ENCODE results near the gene NMT1. TPM values are rescaled to one million over a fixed set of nuclear protein-coding genes. Genes with fewer than 3 reads are reported as not detected.

NMT1 gene
- total and polyA plus RNA-seq, 2 experiments from 2014 or later = 95.6 to 298 TPM

DNA sequence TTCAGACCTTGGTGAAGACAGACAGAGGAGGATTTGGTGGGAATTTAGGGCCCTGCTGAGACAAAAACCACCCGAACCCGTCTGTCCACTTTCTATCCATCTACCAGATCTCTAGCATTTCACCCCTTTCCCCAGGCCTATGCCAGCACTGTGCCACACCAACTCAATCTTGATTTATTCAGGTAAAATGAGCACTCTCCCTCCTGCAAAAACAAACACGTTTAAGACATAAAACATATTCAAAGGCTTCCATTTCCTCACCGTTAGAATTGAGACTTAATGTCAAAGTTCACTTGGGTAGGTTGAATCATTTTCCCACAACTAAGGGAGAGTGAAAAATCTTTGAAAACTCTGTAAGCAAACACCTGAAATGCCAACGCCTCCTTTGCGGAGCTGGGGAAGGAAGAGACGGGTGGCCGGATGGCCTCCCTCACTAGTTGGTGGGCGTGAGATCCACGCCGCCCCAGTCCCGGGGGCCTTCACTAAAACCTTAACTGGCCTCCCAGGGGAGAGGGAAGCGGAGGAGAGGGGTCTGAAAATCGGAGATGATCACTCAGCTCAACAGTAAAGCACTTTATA lies 10.5 kb upstream of the NMT1 start (continued):
- TF ChIP-seq, protein P1, sequence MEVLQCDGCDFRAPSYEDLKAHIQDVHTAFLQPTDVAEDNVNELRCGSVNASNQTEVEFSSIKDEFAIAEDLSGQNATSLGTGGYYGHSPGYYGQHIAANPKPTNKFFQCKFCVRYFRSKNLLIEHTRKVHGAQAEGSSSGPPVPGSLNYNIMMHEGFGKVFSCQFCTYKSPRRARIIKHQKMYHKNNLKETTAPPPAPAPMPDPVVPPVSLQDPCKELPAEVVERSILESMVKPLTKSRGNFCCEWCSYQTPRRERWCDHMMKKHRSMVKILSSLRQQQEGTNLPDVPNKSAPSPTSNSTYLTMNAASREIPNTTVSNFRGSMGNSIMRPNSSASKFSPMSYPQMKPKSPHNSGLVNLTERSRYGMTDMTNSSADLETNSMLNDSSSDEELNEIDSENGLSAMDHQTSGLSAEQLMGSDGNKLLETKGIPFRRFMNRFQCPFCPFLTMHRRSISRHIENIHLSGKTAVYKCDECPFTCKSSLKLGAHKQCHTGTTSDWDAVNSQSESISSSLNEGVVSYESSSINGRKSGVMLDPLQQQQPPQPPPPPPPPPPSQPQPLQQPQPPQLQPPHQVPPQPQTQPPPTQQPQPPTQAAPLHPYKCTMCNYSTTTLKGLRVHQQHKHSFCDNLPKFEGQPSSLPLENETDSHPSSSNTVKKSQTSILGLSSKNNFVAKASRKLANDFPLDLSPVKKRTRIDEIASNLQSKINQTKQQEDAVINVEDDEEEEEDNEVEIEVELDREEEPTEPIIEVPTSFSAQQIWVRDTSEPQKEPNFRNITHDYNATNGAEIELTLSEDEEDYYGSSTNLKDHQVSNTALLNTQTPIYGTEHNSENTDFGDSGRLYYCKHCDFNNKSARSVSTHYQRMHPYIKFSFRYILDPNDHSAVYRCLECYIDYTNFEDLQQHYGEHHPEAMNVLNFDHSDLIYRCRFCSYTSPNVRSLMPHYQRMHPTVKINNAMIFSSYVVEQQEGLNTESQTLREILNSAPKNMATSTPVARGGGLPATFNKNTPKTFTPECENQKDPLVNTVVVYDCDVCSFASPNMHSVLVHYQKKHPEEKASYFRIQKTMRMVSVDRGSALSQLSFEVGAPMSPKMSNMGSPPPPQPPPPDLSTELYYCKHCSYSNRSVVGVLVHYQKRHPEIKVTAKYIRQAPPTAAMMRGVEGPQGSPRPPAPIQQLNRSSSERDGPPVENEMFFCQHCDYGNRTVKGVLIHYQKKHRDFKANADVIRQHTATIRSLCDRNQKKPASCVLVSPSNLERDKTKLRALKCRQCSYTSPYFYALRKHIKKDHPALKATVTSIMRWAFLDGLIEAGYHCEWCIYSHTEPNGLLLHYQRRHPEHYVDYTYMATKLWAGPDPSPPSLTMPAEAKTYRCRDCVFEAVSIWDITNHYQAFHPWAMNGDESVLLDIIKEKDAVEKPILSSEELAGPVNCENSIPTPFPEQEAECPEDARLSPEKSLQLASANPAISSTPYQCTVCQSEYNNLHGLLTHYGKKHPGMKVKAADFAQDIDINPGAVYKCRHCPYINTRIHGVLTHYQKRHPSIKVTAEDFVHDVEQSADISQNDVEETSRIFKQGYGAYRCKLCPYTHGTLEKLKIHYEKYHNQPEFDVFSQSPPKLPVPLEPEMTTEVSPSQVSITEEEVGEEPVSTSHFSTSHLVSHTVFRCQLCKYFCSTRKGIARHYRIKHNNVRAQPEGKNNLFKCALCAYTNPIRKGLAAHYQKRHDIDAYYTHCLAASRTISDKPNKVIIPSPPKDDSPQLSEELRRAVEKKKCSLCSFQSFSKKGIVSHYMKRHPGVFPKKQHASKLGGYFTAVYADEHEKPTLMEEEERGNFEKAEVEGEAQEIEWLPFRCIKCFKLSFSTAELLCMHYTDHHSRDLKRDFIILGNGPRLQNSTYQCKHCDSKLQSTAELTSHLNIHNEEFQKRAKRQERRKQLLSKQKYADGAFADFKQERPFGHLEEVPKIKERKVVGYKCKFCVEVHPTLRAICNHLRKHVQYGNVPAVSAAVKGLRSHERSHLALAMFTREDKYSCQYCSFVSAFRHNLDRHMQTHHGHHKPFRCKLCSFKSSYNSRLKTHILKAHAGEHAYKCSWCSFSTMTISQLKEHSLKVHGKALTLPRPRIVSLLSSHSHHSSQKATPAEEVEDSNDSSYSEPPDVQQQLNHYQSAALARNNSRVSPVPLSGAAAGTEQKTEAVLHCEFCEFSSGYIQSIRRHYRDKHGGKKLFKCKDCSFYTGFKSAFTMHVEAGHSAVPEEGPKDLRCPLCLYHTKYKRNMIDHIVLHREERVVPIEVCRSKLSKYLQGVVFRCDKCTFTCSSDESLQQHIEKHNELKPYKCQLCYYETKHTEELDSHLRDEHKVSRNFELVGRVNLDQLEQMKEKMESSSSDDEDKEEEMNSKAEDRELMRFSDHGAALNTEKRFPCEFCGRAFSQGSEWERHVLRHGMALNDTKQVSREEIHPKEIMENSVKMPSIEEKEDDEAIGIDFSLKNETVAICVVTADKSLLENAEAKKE (CRISPR knock-in tag; IDR thresholded peaks at IDR 0.05) = no peak
- TF ChIP-seq, protein P2, sequence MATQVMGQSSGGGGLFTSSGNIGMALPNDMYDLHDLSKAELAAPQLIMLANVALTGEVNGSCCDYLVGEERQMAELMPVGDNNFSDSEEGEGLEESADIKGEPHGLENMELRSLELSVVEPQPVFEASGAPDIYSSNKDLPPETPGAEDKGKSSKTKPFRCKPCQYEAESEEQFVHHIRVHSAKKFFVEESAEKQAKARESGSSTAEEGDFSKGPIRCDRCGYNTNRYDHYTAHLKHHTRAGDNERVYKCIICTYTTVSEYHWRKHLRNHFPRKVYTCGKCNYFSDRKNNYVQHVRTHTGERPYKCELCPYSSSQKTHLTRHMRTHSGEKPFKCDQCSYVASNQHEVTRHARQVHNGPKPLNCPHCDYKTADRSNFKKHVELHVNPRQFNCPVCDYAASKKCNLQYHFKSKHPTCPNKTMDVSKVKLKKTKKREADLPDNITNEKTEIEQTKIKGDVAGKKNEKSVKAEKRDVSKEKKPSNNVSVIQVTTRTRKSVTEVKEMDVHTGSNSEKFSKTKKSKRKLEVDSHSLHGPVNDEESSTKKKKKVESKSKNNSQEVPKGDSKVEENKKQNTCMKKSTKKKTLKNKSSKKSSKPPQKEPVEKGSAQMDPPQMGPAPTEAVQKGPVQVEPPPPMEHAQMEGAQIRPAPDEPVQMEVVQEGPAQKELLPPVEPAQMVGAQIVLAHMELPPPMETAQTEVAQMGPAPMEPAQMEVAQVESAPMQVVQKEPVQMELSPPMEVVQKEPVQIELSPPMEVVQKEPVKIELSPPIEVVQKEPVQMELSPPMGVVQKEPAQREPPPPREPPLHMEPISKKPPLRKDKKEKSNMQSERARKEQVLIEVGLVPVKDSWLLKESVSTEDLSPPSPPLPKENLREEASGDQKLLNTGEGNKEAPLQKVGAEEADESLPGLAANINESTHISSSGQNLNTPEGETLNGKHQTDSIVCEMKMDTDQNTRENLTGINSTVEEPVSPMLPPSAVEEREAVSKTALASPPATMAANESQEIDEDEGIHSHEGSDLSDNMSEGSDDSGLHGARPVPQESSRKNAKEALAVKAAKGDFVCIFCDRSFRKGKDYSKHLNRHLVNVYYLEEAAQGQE (IDR thresholded peaks at IDR 0.05; ENCODE audit: unreplicated experiment) = no peak
- TF ChIP-seq EZH2 (IDR thresholded peaks at IDR 0.05; ENCODE audit: low read depth, unreplicated experiment) (no peak), ZNF331 (CRISPR knock-in tag; IDR thresholded peaks at IDR 0.05; ENCODE audit: low read depth) (no peak), CREB1 (CRISPR knock-in tag; IDR thresholded peaks at IDR 0.05; ENCODE audit: low read depth) (no peak)
- TF ChIP-seq, protein P3, sequence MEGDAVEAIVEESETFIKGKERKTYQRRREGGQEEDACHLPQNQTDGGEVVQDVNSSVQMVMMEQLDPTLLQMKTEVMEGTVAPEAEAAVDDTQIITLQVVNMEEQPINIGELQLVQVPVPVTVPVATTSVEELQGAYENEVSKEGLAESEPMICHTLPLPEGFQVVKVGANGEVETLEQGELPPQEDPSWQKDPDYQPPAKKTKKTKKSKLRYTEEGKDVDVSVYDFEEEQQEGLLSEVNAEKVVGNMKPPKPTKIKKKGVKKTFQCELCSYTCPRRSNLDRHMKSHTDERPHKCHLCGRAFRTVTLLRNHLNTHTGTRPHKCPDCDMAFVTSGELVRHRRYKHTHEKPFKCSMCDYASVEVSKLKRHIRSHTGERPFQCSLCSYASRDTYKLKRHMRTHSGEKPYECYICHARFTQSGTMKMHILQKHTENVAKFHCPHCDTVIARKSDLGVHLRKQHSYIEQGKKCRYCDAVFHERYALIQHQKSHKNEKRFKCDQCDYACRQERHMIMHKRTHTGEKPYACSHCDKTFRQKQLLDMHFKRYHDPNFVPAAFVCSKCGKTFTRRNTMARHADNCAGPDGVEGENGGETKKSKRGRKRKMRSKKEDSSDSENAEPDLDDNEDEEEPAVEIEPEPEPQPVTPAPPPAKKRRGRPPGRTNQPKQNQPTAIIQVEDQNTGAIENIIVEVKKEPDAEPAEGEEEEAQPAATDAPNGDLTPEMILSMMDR (conservative IDR thresholded peaks at IDR 0.05; ENCODE audit: low read depth in 2 of 2) = no peak
